Medulla oblongata (tissue), 1 donor: Measurements from ENCODE around the gene HAPLN3.

Experiments
- DNase-seq: peaks from one replicate; pipeline ENCODE4 v3.0.0-alpha.2; 2015; ENCODE audit errors: extremely low spot score

HAPLN3 gene

DNA sequence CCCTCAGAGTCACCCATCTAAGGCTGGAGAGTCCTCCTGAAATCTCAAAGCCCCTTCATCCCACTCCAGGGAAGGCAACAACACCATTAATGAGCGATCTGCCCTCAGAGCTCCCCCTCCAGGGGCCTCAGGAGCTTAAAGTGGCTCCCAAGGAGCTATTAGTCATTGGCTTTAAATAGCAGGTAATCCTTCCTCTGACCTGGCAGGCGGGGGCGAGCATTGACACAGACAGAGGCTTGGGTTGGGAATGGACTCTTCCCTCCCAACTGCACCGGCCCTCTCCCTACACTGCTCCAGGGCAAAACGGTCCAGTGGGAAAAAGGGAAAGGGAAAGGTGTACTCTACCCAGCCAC is 16.4 kb upstream of the HAPLN3 start:
- no peak for DNase-seq

DNA sequence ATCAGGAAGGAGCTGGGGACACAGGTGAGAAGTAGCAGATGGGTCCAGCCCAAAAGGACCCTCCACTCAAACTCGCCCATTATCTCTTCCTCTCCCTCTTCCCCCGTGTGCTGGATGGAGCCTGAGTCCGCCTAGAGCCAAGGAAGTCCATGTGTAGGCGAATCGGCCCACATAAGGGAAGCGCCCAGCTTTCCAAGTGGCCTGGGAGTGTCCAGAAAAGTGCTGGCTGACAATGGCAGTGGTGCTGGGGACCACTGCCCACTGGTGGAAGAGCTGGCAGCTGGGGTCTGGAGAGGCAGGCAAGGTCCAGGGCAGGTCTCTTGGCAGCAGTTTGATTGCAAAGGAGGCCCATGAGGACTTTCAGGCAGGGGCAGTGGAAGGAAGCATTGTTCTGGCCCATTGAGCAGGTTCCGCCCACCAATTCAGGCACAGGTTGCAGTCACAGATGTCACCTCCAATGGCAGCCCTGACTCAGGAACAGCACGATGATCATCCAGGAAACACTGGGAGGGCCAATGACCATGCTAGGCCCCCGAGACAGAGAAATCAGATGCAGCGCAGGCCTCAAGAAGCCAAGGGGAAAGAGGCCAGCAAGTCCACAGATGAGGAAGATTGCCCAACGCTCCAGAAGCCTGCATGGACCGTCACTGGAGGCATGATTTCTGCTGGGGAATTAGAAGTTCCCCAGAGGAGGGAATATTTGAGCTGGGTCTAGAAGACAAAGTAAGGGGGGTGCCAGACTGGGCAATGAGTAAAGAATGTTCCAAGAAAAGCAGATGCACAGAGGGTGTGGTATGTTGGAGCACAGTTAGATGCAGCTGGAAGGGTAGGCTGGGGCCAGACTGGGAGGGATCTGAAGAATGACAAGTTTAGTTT is 14.8 kb upstream of the HAPLN3 start:
- DNase-seq = no peak

DNA sequence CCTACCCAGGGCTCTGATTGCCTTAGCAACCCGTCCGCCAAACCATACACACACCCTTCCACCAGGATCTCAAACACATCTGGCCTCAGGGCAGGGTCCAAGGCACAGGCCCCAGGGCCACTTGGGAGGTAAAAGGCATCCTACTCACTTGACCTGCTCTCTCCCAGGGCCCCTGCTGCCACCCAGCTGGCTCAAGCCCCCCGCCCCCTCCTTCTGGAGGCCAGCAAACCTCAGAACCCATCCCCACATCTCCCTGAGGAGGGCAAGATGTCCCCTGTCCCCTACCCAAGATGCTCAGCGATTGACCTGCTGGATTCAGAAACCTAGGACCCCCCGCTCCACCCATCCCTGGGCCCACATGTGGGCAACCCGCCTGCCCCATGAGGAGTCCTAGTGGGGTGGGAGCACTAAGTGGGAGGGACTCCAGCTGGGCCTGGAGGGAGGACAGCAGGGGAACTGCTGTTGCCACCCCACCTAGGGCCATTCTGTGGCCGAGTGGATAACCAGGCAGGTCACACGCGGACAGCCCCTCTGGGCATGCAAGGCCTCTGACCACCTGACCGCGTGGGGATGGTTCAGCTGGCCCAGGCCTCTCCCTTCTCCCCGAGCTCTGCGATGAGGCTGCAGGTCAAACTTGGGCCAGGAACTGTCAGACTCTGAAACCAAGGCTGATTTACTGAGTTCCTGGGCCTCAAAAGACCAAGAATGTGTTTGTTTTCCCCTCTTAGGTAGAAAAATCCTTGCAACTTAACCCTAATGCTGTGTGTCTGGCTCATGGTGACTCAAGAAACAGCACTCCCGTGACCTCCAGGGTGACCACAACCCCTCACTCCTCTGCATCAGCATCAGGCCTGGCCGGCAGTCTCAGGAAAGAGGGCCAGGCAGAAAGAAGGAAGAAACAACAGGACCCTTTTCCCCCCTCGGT is 13.6 kb upstream of the HAPLN3 start:
- DNase-seq = no peak

DNA sequence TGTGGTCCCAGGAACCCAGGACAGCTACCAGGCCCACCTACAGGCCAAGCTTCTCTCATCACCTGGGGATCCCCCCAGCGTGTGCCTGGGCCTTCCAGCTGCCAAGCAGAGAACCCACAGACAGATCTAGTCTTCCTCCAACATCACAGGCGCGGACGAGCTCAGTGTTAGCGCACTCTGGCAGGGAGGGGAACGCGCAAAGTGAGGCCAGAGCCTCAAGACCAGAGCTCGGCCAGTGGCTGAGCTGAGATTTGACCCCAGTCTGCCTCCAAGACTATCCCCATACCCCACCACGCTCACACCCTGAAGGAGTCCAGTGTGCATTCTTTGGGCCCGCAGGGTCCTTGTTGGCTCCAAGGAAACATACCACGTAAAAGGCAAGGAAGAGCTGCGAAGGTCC is 12.8 kb upstream of the HAPLN3 start:
- DNase-seq = no peak

DNA sequence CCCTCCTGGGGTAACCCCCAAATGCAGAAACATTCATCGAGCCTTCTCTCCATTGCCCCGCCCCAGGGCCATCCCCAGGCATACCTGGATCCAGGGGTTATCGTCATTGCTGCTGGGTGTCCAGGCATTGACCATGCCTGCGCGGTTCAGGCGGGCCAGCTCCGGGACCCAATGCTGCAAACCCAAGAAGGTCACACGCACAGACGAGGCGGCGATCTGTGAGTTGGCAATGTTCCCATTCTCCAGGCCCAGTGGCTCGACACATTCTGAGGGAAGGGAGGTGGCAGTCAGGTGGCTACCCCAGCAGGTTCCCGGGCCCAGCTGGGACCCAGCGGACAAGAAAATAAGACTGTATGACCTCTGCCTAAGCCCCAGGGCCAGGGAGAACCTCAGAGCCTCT is 11.8 kb upstream of the HAPLN3 start:
- no peak for DNase-seq

DNA sequence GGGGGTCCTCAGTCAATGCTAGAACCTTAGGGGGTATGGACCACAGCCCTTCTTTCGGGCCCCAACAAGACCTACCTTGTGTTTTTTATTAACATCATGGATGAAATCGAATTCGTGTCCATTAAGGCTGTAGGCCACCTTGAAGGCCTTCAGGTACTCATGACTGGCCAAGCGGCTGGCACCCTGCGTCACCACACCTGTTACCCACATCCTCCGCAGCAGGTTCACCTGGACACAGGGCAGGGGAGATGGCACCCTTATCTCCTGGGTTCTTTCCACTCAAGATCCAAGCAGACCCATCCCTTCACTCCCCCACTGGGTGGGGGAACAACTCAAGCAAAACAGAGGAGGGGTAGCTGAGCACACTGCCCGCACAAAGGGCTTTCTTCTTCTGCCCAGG is 11.2 kb upstream of the HAPLN3 start:
- DNase-seq = no peak

DNA sequence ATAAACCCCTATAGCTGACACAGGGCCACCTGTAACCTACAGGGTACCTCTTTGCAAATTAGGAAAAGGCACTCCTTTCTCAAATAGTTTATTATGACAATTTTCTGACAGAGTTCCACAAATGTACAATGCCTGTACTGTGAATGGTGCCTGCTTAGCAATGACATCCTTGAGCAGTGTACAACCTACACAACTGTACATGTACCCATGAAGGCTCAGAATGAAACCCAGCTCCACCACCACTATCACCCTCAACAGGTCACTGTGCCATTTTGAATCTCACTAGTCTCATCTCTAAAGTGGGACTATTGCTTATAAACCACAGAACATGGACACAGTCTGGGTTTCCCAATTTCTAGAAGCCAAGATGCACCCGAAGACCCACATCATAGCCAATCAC is 10.8 kb upstream of the HAPLN3 start:
- DNase-seq = no peak

DNA sequence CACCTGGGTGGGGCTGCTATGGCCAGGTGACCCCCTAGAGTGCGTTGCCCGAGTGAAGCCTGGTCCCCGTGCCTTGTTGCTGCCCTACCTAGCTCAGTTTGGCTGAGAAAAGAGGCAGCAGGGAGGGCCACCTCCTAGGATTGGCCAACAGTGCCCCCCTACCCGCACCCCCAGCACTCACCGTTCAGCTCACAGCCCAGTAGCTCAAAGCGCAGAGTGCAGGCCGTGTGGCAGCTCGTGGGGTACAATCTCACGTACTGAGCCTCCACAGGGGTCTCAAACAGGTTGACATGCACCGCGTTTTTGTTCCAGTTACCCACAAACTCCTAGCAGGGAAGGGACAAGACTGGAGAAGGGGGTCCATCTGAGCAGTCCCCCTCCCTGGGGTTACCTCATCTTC is 10.2 kb upstream of the HAPLN3 start:
- no peak for DNase-seq

DNA sequence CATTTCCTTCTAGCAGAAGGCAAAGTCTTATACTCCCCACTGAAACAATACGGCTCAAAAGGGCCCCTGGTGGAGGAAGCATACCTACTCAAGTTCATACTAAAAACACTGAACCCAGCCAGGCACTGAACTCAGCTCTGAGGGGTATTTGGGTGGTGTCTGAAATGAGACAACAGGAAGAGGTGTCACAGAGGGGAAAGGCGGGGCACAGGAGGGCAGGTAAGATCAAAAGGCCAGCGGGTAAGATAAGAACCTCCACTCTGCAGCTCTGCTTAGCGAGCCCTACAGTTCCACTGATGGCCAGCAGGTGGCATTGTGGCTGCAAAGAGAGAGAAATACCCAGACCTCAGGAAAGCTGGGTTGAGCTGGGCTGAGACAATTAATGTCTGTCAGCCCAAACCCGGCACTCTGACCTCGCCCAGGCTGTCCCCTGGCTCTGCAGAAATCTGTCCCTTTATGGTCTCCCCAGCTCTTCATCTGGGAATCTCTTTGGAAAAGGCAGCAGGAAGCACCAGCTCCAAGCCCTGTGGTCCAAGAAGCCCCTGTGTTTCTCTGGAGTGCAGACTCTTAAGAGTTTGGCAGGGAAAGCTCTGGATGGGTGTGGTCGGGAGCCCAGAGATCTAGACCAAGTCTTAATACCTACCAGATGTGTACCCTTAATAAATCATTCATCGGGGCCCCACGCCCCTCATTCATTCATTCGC is 9.4 kb upstream of the HAPLN3 start:
- DNase-seq = peak; percentile 91

DNA sequence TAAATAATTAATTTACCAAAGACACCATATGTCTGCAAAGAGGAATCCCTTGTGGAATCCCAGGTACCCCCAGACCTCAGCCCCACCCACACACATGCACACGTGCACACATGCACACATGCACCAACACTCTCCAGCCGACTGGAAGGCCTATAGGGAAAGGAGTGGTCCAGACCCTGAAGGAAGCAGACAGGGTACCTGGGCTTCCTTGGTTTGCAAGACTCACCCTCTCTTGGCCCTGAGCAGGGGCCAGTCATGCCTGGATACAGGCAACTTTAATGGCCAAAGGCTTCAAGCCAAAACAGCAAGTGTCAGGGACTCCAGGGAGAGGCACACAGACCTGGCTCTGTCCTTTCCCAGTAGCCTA is 8.9 kb upstream of the HAPLN3 start:
- no peak for DNase-seq

DNA sequence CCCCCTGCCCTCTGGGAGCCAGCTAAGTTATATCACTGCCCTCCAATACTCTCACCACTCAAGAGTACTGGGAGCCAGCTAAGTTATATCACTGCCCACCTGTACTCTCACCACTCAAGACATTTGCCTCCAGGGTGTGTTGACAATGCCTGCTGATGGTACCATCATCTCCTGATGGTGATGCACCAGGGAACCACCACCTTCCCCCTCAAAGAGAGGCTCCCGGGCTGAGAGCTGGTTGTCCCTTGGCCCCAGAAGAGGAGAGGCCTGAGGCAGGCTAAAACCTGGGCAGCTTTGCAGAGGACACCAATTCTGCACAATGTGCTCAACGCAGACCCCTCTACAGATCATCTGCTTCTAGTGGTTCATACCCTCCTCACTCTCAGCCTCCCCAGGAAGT is 7.5 kb upstream of the HAPLN3 start:
- no peak for DNase-seq

DNA sequence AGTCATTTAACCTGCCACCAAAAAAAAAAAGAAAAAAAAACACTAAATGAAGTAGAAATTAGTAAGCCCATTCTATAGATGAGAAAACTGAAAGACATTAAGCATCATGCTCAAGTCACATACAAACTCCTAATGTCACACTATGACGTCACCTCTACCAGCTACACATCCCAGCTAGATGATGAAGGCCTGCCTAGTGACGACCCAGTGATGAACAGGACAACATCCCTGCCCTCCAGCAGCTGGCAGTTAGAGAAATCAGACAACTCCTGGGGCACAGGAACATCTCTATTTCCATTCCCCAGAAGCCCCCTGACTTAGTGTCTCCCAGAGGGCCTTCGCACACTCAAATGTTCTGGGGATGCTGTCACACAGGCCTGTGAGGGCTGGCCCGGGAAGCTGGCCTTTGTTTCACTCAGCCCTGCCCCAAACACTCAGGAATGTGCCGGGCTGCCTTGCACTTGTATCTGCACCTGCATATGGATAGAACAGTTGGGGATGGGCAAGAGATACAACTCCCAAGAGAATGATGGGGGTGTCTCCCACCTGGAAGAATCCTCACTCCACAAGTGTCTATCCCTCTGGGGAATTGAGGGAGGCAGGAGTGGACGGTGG is 7.0 kb upstream of the HAPLN3 start:
- DNase-seq = no peak

DNA sequence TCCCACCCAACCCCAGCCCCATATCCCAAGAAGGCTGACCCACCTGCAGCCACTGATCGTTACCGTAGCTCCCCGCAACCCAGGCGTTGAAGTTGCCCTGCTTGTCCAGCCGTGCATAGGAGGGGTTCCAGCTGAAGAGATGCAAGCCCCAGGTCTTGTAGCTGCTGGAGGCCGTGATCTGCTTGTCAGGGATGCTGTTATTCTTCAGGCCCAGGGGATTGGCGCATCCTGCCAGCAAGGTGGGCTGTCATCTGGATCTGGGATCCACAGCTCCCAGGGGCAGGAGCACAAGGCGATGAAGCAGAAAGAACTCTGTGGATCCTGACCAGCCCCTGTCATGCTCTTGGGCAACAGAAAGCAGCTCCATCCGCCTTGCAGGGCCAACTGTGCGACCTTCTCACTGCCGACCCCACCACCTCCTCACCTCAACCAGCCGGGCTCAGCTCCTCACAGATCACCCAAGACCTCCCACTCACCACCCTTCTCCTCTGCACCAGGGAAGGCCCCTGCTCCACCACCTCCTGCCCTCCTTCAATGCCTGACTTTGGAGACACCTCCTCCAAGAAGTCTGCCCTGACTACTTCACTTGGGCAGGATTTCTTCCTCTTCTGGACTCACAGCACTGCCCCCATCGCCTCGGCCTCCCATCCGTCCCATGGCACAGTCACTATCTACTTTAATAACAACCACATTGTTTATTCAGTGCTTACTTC is 6.3 kb upstream of the HAPLN3 start:
- no peak for DNase-seq

DNA sequence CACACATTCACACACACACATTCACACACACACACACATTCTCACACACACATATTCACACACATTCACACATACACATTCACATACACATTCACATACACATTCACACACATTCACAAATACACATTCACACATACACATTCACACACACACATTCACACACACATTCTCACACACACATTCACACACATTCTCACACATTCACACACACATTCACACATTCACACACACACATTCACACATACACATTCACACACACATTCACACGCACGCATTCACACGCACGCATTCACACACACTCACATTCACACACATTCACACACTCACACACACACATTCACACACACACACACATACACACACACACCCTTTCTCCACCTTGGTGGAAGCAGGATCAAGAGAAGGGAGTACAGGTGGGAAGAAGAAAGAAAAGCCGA is 5.7 kb upstream of the HAPLN3 start:
- no peak for DNase-seq

DNA sequence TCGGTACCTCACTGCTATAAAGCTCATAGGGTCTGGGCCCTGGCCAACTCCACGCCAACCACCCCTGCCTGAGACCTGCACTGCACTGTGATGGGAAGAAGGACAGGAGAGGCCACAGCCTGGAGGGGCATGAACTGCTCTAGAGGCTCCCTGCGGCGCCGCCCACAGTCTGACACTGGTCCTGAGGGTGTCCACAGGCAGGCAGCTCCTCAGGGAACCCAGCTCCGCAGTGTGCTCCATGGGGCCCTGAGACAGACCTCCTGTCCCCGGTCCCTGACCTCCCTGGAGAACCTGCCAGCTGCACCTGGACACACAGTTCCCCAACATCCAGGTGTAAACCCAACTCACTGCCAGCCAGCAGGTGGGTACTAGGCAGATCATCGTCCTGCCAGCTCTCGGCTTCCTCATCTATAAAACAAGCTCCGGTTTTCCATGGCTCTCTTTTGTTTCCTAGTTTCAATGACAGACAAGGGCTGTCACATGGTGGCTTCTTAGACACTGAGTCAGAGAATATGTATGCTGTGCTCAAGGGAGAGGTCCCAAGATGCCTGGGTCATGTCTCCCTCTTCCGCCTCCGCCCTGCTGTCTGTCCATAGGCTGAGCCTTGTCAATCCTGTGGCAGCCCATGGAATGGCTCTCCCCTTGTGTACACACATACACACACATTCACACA is 5.1 kb upstream of the HAPLN3 start:
- no peak for DNase-seq

DNA sequence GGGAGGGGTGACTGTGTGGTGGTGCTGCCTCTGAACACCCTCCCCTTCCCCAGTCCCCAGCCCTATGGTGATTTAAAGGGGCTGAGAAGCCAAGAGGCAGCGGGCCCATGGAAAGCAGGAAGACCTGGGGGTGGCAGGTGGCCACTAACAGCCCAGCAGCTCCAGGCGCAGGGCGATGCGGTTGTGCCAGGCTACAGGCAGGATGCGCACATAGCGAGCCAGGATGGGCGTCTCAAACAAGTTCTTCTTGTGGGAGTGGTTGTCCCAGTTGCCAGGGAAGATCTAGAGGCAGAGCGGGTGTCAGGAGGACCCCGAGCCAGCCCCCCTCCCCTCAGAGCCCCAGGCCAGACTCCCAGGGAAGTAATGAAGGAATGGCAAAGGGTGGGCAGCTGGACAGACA is 3.9 kb upstream of the HAPLN3 start:
- DNase-seq = no peak

DNA sequence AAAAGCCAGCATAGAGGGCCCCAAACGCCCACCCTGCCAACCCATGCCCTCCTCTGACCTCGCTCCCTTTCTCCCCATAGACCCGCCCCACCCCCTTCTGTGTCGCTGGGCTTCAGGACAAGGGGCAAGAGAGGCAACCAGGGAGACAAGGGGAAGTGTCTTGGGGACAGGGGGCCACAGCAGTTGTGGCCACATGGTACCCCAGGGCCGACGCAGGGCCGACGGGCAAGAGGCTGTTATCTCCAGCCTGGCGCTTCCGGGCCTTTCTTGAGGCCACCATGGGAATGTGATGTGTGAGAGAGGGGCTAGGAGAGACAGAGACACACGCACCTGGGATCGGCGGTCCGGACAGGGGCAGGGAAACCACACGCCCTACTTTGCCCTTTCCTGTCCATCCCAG is 3.4 kb upstream of the HAPLN3 start:
- no peak for DNase-seq

DNA sequence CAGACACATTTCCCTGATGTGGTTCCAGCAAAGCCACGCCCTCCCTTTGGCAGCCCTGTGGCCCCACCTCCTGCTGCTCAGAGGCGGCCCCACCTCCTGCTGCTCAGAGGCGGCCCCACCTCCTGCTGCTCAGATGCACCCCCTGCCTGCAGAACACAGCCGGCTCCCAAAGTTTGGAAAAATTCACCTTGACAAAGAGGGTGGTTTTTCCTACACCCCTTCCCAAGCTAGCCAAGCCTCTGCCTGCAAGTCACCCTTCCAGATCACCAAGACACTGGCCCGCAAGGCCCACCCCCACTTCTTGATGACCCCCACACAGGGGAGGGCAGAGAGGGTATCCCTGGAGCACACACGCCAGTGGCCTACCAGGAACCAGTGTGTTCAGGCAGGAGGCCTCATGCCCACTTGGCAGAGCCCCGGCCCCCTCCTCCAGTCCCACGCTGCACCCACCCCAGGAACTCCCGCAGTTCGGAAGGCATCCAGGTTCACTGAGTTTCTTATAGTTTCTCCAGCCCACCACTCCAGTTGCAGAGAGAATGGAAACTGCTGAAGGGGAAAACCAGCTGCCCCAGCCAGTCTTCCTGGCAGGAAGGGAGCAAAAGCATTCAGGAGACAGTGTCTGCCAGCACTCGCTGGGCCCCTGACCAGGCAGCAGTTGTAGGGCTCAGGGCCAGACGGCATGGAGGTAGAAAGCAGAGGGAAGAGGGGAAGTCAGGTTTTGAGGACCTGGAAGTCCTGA is 2.3 kb upstream of the HAPLN3 start:
- peak; percentile 73 for DNase-seq

DNA sequence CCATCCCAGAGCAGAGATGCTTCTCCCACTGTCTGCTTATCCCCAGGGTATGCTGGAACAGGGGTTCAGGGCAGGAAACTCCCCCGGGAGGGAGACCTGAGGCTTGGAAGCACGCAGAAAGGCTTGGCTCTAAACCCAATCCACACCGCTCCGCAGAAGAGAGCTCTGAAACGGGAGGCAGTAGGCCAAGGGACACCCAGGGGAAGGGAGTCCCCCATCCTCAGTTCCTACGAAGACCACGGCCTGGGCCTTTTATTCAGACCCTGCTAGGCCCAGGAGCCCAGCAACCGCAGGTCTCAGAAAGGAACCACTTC is 1.8 kb upstream of the HAPLN3 start:
- DNase-seq = no peak

DNA sequence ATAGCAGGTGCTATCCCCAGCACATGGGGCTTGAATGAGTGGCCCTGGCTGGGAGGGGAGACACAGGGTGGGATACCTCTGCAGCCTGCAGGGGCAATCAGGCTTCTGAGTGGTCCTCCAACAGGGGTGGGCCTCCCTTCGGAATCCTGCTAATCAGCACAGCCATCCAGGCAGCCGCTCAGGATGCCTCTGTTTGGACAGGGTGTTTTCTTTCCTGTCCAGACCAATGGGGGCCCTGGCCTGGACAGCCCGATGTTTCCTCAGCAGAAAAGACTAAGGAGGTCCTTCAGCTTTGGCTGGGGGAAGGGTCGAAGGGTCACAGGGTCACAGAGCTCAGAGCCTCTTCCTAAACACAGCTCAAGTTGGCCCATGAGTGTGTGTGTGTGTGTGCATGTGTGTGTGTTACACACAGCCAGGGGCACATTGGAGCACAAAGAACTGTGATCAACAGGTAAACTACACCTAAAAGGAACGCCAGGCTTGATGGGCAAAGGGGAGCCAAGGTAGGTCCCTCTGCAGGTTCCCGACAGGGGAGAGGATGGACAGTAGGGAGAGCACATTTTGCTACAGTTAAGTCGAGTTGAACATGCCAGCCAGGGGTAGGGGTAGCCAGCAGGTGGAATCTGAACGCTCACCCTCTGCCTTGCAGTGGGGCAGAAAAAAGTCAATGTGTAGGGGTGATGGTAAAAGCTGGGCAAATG is 1.1 kb upstream of the HAPLN3 start:
- DNase-seq = no peak
